Skin epidermis (tissue), 12 donors: ENCODE results near the gene ZNF768.

Source experiments
- H3K27ac ChIP-seq, 21 experiments: fragments of 200-600 bp; sonication (generic) in 11 of 21; one replicate each; pipeline ENCODE4 v1.5.0; 2020; ENCODE audit warnings: mild to moderate bottlenecking in 3 of 21, inconsistent platforms in 2 of 21, moderate library complexity in 2 of 21
- H3K4me3 ChIP-seq, 7 experiments: fragments of 200-600 bp; sonication (generic) in 2 of 7; one replicate each; pipeline ENCODE4 v1.5.0; 2020; ENCODE audit warnings: inconsistent platforms in 2 of 7, mild to moderate bottlenecking in 2 of 7, moderate library complexity in 1 of 7

Gene ZNF768

DNA sequence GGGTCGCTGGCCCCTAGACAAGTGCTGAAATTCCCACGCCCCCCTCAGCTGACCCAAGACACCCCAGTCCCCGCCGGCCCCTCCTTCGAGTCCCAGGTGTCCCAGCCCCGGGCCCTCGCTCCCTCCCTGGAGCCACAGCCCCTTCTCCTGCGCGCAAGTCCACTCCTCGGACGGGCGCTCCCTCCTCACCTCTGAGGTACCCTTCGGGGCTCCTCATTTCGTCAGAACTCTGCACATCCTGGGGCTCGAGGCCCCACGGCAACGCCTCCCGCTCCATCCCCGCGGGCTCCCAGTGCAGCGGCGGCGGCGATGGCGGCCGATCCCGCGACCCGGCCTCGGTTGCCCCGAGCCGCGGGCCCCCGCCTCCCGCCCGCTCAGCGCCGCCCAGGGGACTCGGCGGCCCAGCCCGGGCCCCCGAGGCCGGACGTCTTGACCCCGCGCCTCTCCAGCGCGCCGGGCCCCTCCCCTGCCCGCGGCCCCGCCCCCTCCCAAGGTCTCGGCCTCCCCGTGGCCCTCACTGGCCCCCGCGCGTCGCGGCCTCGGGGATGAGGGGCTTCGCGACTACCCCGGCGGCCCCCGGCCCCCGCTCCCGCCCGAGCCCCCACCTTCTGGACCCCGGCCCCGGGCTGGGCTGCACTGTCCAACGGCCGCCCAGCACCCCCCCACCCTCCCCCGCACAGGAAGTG lies at the start of gene ZNF768:
ZNF768 (minus strand) TSS at position 430 of the 686 bp plus-strand sequence; CDS start at position 277, 153 bp downstream.
- peak within 1 kb of the TSS; percentile 67 to 90 (median 83) for H3K4me3 ChIP-seq
- peak within 1 kb of the TSS; percentile 89 to 100 (median 97) for H3K27ac ChIP-seq

DNA sequence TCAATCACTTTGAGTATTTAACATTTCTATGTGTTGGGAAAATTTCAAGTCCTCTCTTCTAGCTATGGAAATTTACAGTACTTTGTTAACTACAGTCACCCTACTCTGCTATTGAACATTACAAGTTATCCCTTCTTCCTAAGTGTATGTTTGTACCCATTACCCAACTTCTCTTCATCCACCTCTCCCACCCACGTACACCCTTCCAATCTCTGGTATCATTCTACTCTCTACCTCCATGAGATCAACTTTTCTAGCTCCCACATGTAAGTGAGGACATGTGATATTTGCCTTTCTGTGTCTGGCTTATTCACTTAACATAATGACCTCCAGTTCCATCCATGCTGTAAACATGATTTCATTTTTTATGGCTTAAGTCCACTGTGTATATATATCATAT lies 48.3 kb upstream of the ZNF768 start:
- Histone ChIP-seq H3K4me3 (no peak overlapping the region), H3K27ac (no peak overlapping the region)

DNA sequence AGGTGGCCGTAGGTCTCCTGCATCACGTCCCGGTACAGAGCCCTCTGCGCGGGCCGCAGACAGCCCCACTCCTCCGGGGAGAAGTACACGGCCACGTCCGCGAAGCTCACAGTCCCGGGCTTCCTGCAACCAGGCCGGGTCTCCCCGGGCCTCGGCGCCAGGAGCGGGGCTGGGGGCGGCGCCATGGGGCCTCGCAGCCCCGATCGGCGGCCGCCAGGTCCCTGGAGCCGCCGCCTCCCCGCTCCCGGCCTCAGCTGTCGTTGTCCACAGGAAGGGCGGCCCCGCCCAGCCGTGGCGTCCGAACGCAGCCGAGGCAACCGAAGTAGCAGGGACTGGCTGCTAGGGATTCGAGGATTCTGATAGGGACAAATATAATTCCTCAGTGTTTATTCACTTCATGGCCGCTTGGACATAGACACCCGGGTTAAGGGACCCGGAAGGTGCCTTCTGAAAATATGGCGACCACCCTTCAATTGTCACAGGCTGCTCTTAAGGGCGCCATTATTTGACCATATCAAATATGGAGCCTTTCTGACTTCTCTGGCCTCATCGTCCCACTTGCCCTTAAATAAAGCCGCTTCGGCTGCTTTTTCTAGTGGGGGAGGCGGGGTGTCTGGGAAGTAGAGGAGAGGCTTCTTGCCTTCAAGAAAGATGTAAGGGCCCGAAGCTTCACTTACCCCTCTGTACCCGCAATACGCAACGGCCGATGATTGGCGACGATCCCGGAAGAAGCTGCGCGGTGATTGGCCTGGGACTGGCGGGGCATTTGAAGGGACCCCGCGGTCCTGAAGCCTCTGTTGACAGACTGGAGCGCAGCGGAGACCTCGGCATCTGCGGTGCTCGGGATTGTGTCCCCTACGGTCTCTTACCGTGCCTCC lies 45.3 kb upstream of the ZNF768 start, which contains the start of gene ZNF688:
ZNF688 (minus strand) TSS at position 270 of the 878 bp plus-strand sequence; CDS start at position 185, 85 bp downstream.
- H3K27ac ChIP-seq: peak within 1 kb of the TSS; percentile 91 to 100 (median 98)
- peak within 1 kb of the TSS; percentile 37 to 84 (median 66) for H3K4me3 ChIP-seq

DNA sequence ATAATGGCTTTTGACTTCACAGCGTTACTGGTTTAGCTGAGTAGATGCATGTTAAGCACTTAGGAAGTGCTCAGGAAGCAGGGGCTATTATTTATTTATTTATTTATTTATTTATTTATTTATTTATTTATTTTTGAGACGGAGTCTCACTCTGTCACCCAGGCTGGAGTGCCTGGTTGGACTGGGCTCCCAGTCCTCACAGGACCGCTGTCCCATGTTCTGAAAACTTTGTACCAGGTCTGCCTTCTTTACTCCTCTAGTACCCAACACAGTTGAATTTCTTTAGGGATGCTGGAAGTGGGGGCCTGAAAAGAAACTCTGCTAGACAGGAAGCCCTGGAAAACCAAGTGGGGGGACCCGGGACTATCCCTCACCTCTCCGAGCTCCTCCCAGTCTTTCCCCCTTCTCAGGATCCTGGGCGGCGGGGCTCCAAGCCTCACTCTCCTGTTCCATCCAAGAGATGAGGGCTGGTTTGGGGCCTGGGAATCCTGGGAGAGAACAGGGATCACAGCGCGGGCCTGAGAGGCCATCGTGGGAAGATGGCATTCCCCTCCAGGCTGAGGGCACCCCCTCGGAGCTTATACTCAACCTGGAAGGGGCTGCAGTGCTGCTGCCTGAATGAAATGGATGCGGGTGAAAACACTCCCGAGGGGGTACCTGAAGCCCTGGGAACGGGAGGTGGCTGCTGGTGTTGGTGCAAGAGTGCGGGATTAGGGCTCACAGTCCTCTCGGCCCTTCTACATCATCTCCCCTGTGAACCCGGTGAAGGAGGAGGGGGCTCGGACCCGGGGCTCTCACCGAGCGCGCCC lies 44.5 kb upstream of the ZNF768 start:
- peak overlapping the region; percentile 91 to 100 (median 98) for H3K27ac ChIP-seq
- H3K4me3 ChIP-seq: peak overlapping the region; percentile 37 to 84 (median 66)

DNA sequence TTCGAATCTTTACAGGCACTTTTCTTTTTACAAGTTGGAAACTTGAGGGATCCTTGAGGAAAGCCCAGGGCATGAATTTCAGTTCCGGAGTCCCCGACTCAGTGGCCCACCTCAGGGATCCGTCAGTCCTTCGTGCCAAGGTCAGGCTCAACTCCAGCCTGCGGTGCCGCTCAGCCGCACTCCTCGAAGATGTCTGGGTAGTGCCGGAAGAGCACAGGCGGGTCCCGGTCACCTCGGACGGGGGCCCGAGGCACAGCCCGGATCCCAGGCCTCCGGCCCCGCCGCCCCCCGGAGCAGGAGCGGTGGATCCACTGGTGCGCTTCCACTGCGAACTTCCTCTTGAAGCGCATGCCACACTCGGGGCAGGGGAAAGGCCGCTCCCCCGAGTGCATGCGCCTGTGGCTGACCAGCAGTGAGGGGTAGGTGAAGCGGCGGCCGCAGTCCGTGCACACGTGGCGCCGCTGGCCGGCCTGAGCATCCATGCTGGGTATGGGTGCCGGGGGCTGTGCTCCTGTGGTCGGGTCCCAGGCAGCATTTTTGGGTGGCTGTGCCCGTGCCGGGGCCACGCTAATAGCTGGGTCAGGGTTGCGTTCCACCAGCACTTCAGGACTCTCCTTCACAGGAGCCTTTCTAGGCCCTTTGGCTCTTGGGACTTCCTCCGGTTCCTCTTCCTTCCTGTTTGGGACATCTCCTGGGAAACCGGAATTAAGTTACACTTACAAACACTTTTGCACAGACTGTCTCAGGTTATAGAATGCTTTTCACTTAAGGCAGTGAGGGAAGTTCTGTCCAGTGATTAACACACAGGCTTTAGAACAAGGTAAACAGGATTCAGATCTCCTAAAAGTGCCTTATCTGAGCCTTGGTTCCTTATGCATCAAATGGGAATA lies 43.6 kb upstream of the ZNF768 start:
- Histone ChIP-seq H3K27ac (peak overlapping the region in 15 of 21 experiments; percentile 18 to 100 (median 98)), H3K4me3 (peak overlapping the region in 1 of 7 experiments; percentile 37)

DNA sequence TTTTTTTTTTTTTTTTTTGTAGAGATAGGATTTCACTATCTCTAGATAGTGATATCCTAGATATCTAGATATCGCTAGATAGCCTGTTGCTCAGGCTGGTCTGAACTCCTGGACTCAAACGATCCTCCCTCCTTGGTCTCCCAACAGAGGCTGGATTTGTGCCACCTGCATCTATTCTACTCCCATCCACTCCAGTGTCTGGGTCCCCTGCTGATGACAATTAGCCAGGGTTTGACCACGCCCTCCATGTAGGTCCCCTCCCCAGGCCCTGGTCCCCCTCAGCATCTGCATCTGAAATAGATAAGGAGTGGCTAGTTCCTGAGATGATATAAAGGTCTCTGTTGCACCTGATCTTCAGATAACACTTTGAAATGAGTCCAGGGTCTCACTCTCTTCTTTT lies 42.9 kb upstream of the ZNF768 start:
- peak overlapping the region in 5 of 21 experiments; percentile 68 to 100 (median 79) for H3K27ac ChIP-seq
- no peak overlapping the region for H3K4me3 ChIP-seq

DNA sequence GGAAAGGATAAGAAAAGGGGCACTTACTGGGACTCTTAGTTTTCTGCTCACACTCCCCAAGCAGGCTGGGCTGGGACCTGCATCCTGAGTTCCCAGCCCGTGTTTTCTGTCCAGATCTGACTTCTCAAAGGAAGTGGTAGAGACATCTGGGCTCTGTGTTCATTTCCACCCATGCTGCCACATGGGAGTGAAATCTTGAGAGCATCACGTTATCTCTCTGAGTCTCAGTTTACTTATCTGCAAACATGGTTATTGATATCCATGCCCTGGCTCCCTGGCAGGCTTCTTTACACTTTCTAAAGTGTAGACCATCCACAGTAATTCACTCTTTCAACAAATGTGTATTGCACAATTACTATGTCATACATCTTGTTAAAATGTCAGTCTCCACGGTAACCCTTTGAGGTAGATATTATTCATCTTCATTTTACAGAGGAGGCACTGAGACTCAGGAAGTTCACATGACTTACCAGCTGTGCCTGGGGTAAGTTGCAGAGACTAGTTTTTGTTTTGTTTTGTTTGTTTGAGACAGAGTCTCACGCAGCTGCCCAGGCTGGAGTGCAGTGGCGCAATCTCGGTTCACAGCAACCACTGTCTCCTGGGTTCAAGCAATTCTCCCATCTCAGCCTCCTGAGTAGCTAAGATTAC lies 41.7 kb upstream of the ZNF768 start:
- Histone ChIP-seq H3K4me3 (no peak overlapping the region), H3K27ac (peak overlapping the region in 19 of 21 experiments; percentile 5 to 85 (median 68))

DNA sequence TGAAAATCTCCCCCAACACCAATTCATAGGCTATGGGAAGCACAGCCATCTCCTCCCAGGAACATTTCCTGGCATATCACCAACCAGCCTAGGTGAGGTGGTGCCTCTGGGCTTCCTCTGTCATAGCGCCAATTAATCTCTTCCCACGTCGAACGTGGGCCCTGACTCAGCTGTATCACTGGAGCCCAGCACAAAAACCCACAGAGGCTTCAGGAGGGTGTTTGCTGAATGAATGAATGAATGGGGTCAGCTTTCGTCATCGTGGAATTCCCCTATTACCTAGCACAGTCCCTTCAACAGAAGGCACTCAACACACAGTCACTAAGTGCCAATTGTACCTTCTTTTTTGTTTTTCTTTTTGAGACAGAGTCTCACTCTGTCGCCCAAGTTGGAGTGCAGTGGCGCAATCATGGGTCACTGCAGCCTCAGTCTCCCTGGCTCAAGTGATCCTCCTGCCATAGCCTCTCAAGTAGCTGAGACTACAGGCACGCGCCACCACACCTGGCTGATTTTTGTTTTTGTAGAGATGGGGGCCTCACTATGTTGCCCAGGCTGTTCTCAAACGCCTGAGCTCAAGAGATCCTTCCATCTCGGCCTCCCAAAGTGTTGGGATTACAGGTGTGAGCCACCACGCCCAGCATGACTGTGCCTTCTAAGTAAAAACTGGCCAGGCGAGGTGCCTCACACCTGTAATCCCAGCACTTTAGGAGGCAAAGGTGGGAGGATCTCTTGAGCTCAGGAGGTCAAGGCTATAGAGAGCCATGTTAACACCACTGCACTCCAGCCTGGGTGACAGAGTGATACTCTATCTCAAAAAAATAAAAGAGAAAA lies 41.0 kb upstream of the ZNF768 start:
- H3K27ac ChIP-seq: peak overlapping the region in 19 of 21 experiments; percentile 5 to 85 (median 68)
- no peak overlapping the region for H3K4me3 ChIP-seq

DNA sequence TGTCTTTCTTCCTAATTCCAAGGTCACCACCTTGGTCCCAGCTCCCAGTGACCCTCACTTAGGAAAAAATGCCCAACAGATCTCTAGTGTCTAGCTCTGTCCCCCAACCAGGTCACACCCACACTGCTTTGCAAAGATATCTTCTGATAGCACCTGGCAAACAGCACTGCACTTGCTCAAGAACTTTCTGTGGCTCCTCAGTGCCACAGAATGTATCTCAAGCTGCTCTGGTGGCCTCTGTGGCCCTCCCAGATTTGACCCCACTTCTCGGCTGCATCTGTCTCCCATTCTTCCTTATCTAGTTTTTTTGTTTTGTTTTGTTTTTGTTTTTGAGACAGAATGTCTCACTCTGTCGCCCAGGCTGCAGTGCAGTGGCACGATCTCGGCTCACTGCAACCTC lies 40.2 kb upstream of the ZNF768 start:
- Histone ChIP-seq H3K27ac (peak overlapping the region in 5 of 21 experiments; percentile 23 to 83 (median 76)), H3K4me3 (no peak overlapping the region)

DNA sequence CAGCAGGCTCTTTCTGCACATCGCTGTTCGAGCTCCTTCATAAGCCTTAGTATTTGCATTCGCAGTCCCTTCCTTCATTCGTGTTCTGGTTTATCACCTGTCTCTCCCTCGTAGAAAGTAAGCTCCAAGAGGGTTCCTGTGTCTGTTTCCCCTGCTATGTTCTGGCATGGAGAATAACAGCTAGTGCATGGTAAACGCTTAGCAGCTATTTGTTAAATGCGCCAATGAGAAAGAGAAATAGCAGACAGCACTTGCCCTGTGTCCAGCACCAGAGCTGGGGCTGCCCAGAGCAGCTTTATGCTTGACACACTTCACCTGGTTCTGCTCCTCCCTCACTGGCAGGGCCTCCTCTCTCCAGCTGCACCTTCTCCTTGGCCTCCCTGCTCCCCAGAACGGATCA lies 39.6 kb upstream of the ZNF768 start:
- Histone ChIP-seq H3K27ac (no peak overlapping the region), H3K4me3 (no peak overlapping the region)

DNA sequence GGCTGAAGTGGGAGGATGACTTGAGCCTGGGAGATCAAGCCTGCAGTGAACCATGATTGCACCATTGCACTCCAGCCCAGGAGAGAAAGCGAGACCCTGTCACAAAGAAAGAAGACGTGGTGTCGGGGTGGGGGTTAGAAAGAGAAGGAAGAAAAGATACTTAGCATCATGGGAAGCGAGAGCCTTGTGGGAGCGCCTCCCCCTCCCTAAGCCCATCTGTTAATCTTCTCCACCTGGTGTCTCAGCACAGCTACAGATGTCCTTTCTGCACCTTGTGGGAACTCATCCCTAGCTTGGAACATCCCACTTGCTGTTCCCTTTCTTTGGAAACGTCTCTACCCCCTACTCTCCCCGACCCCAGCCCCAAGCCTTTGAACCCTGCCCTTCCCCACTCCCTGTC lies 39.2 kb upstream of the ZNF768 start:
- H3K27ac ChIP-seq: no peak overlapping the region
- no peak overlapping the region for H3K4me3 ChIP-seq

DNA sequence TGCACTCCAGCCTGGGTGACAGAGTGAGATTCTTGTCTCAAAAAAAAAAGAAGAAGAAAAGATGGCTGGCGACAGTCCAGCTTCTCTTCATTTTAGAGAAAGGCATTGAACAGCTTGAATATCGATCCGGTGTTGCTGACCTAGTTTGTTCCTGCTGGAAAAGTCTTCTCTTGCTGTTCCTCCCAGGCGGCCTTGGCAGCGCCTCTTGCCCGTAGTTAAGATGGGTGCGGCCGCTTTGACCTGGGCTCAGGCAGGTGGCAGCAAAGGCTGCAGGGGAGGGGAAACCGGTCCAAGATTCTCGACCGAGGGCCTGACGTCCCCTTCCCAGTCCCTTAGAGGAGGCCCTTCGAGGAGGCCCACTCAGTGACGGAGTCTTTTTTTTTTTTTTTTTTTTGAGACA lies 35.7 kb upstream of the ZNF768 start:
- H3K4me3 ChIP-seq: peak overlapping the region in 6 of 7 experiments; percentile 31 to 46 (median 39)
- peak overlapping the region in 18 of 21 experiments; percentile 10 to 90 (median 80) for H3K27ac ChIP-seq

DNA sequence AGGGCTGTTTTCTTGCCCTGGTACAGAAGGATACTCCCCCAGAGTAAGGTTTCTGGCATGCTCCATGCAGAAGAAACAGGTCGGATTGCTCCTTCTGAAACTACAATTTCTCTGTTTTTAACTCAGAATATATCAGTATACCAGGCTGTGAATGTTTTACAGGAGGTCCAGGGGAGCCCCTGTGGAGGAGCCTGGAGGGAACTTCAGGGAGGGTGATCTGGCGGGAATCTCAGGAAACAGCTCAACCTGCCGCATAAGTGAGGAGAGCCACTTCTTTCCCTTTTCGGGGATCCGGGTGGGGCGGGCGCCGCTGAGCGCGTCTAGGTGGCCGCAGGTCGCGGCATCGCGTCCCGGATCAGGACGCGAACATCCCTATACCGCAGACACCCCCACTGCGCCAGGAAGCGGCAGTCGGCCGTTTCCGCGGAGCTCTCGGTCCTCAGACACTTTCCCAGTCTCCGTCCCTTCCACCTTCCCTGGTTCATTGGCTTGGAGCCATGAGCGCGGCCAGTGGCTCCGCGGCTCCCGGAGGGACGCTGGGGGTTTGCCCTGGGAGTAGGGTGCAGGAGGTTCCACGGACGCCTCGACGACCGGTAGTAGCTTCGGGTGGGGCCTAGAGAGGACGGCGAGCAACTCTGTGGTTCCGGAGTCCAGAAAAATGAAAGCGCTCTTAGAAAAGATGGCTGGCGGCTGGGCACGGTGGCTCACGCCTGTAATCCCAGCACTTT lies 34.9 kb upstream of the ZNF768 start:
- H3K4me3 ChIP-seq: peak overlapping the region; percentile 27 to 46 (median 37)
- H3K27ac ChIP-seq: peak overlapping the region in 20 of 21 experiments; percentile 10 to 90 (median 78)

DNA sequence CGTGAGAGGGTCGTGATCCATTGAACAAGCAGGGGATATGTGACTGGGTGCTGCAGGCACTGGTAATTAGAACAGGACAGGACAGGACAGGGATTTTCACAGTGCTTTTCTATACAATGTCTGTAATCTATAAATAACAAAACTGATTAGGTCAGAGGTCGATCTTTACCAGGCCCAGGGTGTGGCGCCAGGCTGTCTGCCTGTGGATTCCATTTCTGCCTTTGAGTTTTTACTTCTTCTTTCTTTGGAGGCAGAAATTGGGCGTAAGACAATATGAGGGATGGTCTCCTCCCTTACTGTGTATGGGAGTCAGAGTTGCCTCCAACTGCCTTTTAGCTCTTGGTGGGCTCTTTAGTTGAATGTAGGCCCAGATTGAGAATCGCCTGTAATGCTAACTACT lies 33.3 kb upstream of the ZNF768 start:
- Histone ChIP-seq H3K4me3 (no peak overlapping the region), H3K27ac (peak overlapping the region in 5 of 21 experiments; percentile 13 to 97 (median 36))

DNA sequence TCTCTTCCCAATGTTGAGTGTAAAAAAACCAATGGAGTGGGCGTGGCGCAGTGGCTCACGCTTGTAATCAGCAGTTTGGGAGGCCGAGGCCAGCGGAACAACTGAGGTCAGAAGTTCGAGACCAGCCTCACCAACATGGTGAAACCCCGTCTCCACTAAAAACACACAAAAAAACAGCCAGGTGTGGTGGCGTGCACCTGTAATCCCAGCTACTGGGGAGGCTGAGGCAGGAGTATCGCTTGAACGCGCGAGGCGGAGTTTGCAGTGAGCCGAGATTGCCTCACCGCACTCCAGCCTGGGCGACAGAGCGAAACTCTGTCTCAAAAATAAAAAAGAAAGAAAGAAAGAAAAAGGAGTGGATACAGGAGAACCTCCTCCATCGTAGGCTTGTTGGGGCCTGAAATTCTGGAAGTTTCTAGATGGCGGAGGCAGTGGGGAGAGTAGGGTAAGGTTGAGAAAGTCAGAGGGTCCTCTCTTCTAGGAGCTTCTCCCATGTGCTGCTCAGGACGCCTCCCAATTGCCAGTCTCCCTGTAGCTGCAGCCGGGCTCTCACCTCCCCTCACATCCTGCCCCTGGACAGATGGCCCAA lies 32.5 kb upstream of the ZNF768 start:
- Histone ChIP-seq H3K27ac (peak overlapping the region in 20 of 21 experiments; percentile 34 to 97 (median 90)), H3K4me3 (peak overlapping the region in 6 of 7 experiments; percentile 62 to 93 (median 82))
